Measurements from ENCODE around the gene PAX3. TPM values are rescaled to one million over a fixed set of nuclear protein-coding genes. Genes with fewer than 3 reads are reported as not detected.

Gene PAX3
- under 1 TPM in 1 of 4 donors, not detected in 3; 0.06 TPM for polyA plus RNA-seq
- long read RNA-seq, donor 1: 0 reads
- long read RNA-seq, donor 2: 0 reads
- long read RNA-seq, donor 3: 0 reads
- long read RNA-seq, donor 4: 0 reads
- long read RNA-seq, donor 5: 0 reads
- long read RNA-seq, donor 6: 0 reads
- long read RNA-seq, donor 7: 0 reads
- long read RNA-seq, donor 8: 0 reads
- long read RNA-seq, donor 9: 0 reads
- long read RNA-seq, donor 10: 0 reads

DNA sequence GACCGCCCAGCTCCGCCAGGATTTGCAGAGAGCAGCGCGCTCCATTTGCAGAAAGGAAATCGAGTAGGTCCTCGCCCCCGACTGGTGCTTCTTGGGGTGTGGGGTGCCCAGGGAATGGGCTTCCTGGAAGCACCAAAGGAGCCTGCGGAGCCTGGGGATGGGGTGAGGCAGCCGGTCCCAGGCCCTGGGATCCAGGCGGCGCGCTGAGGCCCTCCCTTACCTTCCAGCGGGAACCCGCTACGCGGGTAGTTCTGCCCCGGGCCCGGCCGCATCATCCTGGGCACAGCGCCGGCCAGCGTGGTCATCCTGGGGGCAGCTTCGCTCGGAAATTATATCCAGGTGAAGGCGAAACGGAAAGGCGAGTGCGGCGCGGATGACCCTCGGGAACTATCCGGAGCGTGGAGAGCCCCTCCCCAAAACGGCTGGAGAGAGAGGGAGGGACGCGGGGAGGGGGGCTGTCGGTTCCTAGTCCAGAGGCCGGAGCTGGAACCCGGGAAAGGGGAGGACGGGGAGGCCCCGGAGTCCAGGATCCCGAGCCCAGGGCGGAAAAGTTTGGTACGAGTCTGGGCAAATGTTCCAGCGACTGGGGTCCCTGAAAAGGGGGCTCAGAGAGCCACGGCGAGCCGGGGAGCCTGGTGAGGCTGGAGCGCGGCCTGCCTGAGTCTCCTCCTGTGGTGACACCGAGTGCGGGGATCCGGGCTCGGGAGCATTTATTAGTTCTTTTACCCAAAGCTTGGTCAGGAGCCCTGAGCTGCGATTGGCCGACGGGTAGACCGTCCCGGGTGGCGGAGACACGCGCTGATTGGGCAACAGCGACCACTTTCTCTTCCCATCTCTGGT is at the start of gene PAX3:
PAX3 (minus strand) TSS at position 688 of the 840 bp plus-strand sequence; CDS start at position 305, 383 bp downstream.
- DNase-seq (no peak), FAIRE-seq (no peak)
- Histone ChIP-seq H3K27ac (ENCODE audit: low read depth in 1 of 3, low read length in 2 of 3) (no peak within 1 kb of the TSS), H3K9me3 (ENCODE audit: control insufficient read depth in 2 of 2, insufficient read depth in 1 of 2, low read depth in 1 of 2, low read length in 1 of 2) (peaks cover 0 to 27% of the 10 kb centered on the region in 2 donors), H3K27me3 (ENCODE audit: control insufficient read depth in 3 of 3, insufficient read depth in 3 of 3, low read length in 3 of 3) (peaks cover 2 to 99% (median 83%) of the 10 kb centered on the region in 3 donors), H3K36me3 (ENCODE audit: control insufficient read depth in 3 of 3, insufficient read depth in 2 of 3, low read depth in 1 of 3, low read length in 3 of 3) (no peaks in the 10 kb centered on the region), H3K4me3 (ENCODE audit: low read depth in 1 of 3, low read length in 3 of 3) (no peak within 1 kb of the TSS), H3K4me1 (ENCODE audit: control insufficient read depth in 3 of 3, insufficient read depth in 2 of 3, low read depth in 1 of 3, low read length in 2 of 3) (peaks cover 0 to 6% (median 0%) of the 10 kb centered on the region in 3 donors)
- whole genome bisulfite sequencing, 3 donors: 4 to 10% (median 5%) methylated on average over 58 to 63 of the region's 63 CpGs

DNA sequence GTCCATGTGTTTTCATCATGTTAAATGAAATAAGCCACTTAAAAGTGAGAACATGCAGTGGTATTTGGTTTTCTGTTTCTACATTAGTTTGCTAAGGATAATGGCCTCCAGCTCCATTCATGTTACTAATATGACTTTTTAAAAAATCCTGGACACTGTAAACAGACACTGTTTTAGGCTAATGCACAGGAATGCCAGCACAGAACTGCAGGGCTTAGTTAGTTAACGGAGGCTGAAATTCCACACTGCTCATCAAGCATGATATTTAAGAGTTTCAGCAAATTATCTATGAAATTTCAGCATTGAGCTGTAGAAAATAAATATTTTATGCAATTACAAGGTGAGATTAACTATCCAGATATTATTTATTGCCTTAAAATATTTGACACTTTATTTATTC is 42.5 kb upstream of the PAX3 start:
- no peaks in the 10 kb centered on the region for H3K9me3 ChIP-seq (ENCODE audit: control insufficient read depth in 2 of 2, insufficient read depth in 1 of 2, low read depth in 1 of 2, low read length in 1 of 2)
- 89 to 95% (median 93%) methylated on average over 1 of the region's 1 CpG for WGBS, 3 donors
- FAIRE-seq: no peak
- H3K36me3 ChIP-seq (ENCODE audit: control insufficient read depth in 3 of 3, insufficient read depth in 2 of 3, low read depth in 1 of 3, low read length in 3 of 3): no peaks in the 10 kb centered on the region
- H3K27ac ChIP-seq (ENCODE audit: low read depth in 1 of 3, low read length in 2 of 3): no peak overlapping the region
- no peaks in the 10 kb centered on the region for H3K4me1 ChIP-seq (ENCODE audit: control insufficient read depth in 3 of 3, insufficient read depth in 2 of 3, low read depth in 1 of 3, low read length in 2 of 3)
- DNase-seq: no peak
- H3K27me3 ChIP-seq (ENCODE audit: control insufficient read depth in 3 of 3, insufficient read depth in 3 of 3, low read length in 3 of 3): no peaks in the 10 kb centered on the region
- H3K4me3 ChIP-seq (ENCODE audit: low read depth in 1 of 3, low read length in 3 of 3): no peak overlapping the region

DNA sequence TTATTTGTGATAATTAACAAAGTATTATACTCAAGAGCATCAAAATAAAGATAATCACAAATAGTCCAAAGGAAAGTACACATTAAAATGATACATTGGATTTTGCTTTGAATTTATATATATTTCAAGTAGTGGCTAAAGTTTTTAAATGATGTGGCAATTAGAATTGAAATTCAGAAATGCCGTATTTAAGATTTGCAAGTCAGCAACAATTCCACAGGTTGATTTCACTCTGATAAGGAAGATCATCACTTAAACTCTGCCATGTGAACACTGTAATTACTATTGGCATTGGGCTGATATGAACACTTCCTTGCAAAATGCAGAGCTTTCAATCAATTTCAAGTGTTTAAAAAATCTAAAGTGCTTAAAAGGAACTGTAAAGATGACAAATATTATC is 39.6 kb upstream of the PAX3 start:
- H3K27me3 ChIP-seq (ENCODE audit: control insufficient read depth in 3 of 3, insufficient read depth in 3 of 3, low read length in 3 of 3): peaks cover 0 to 3% (median 0%) of the 10 kb centered on the region in 3 donors
- H3K4me1 ChIP-seq (ENCODE audit: control insufficient read depth in 3 of 3, insufficient read depth in 2 of 3, low read depth in 1 of 3, low read length in 2 of 3): no peaks in the 10 kb centered on the region
- WGBS, 3 donors: 86 to 93% (median 87%) methylated on average over 1 of the region's 1 CpG
- H3K36me3 ChIP-seq (ENCODE audit: control insufficient read depth in 3 of 3, insufficient read depth in 2 of 3, low read depth in 1 of 3, low read length in 3 of 3): no peaks in the 10 kb centered on the region
- H3K27ac ChIP-seq (ENCODE audit: low read depth in 1 of 3, low read length in 2 of 3): no peak overlapping the region
- DNase-seq (no peak), FAIRE-seq (no peak)
- H3K4me3 ChIP-seq (ENCODE audit: low read depth in 1 of 3, low read length in 3 of 3): no peak overlapping the region
- peaks cover 0 to 6% of the 10 kb centered on the region in 2 donors for H3K9me3 ChIP-seq (ENCODE audit: control insufficient read depth in 2 of 2, insufficient read depth in 1 of 2, low read depth in 1 of 2, low read length in 1 of 2)

DNA sequence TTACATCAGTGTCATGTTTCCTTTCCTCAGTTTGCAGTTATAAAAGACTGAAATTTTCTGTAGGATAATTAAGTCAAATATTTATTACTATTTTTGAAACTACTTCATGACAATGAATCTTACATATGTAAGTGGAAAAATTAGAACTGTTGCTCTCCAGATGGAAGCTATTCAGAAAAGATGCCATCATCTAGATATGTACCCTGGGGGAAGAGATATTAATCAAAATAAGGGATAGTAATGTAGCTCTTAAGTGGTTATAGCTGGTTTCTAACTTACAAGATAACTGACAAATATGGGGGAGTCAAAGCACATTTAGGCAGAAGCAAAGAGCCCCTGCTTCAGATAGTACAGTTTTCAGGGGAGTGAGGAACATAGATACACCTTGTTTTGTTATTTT is 38.1 kb upstream of the PAX3 start:
- peaks cover 0 to 7% of the 10 kb centered on the region in 2 donors for H3K9me3 ChIP-seq (ENCODE audit: control insufficient read depth in 2 of 2, insufficient read depth in 1 of 2, low read depth in 1 of 2, low read length in 1 of 2)
- FAIRE-seq (no peak), DNase-seq (no peak)

DNA sequence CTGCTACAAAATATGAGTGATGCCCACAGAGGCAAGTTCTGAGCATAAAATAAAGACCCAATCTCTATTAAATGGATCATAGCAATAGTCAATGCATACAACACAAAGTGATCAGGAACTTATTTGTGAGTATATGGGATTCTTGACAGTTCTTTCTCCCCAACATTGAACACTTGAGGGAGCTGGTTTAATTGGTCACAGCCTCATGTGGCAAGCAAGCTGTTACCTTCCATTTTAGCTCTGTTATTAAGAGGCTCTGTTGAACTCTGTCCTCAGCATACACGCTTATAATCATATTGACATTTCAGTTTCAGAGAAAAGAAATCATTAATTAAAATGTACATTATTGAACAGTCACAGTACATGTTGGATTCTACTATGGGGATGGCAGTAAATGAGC is 37.6 kb upstream of the PAX3 start:
- no peak for FAIRE-seq
- H3K9me3 ChIP-seq (ENCODE audit: control insufficient read depth in 2 of 2, insufficient read depth in 1 of 2, low read depth in 1 of 2, low read length in 1 of 2): peaks cover 0 to 7% of the 10 kb centered on the region in 2 donors
- H3K27me3 ChIP-seq (ENCODE audit: control insufficient read depth in 3 of 3, insufficient read depth in 3 of 3, low read length in 3 of 3): peaks cover 0 to 3% (median 0%) of the 10 kb centered on the region in 3 donors
- no peak overlapping the region for H3K4me3 ChIP-seq (ENCODE audit: low read depth in 1 of 3, low read length in 3 of 3)
- peak in 1 of 2 donors; percentile 63 for DNase-seq
- no peaks in the 10 kb centered on the region for H3K4me1 ChIP-seq (ENCODE audit: control insufficient read depth in 3 of 3, insufficient read depth in 2 of 3, low read depth in 1 of 3, low read length in 2 of 3)
- H3K27ac ChIP-seq (ENCODE audit: low read depth in 1 of 3, low read length in 2 of 3): no peak overlapping the region
- no peaks in the 10 kb centered on the region for H3K36me3 ChIP-seq (ENCODE audit: control insufficient read depth in 3 of 3, insufficient read depth in 2 of 3, low read depth in 1 of 3, low read length in 3 of 3)
- 10 to 47% (median 21%) methylated on average over 1 of the region's 1 CpG for WGBS, 3 donors

More for the DNA sequence above, 38.1 kb upstream of the PAX3 start:
- Histone ChIP-seq H3K27ac (ENCODE audit: low read depth in 1 of 3, low read length in 2 of 3) (no peak overlapping the region), H3K4me1 (ENCODE audit: control insufficient read depth in 3 of 3, insufficient read depth in 2 of 3, low read depth in 1 of 3, low read length in 2 of 3) (no peaks in the 10 kb centered on the region), H3K36me3 (ENCODE audit: control insufficient read depth in 3 of 3, insufficient read depth in 2 of 3, low read depth in 1 of 3, low read length in 3 of 3) (no peaks in the 10 kb centered on the region), H3K4me3 (ENCODE audit: low read depth in 1 of 3, low read length in 3 of 3) (no peak overlapping the region), H3K27me3 (ENCODE audit: control insufficient read depth in 3 of 3, insufficient read depth in 3 of 3, low read length in 3 of 3) (peaks cover 0 to 3% (median 0%) of the 10 kb centered on the region in 3 donors)

DNA sequence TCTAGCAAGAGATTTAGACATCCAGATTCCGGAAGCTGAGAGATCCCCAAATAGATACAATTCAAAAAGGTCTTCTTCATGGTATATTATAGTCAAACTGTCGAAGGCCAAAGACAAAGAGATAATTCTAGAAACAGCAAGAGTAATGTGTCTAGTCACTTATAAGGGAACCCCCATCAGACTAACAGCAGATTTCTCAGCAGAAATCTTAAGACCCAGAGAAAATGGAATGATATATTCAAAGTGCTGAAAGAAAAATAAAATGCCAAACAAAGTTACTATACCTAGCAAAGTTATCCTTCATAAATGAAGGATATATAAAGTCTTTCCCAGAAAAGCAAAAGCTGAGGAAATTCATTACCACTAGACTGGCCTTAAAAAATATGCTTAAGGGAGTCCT is 36.1 kb upstream of the PAX3 start:
- Histone ChIP-seq H3K4me3 (ENCODE audit: low read depth in 1 of 3, low read length in 3 of 3) (no peak overlapping the region), H3K36me3 (ENCODE audit: control insufficient read depth in 3 of 3, insufficient read depth in 2 of 3, low read depth in 1 of 3, low read length in 3 of 3) (no peaks in the 10 kb centered on the region), H3K4me1 (ENCODE audit: control insufficient read depth in 3 of 3, insufficient read depth in 2 of 3, low read depth in 1 of 3, low read length in 2 of 3) (no peaks in the 10 kb centered on the region), H3K27ac (ENCODE audit: low read depth in 1 of 3, low read length in 2 of 3) (no peak overlapping the region), H3K27me3 (ENCODE audit: control insufficient read depth in 3 of 3, insufficient read depth in 3 of 3, low read length in 3 of 3) (peaks cover 0 to 3% (median 0%) of the 10 kb centered on the region in 3 donors), H3K9me3 (ENCODE audit: control insufficient read depth in 2 of 2, insufficient read depth in 1 of 2, low read depth in 1 of 2, low read length in 1 of 2) (peaks cover 0 to 7% of the 10 kb centered on the region in 2 donors)
- 89 to 90% (median 90%) methylated on average over 2 of the region's 2 CpGs for WGBS, 3 donors
- no peak for FAIRE-seq
- no peak for DNase-seq

DNA sequence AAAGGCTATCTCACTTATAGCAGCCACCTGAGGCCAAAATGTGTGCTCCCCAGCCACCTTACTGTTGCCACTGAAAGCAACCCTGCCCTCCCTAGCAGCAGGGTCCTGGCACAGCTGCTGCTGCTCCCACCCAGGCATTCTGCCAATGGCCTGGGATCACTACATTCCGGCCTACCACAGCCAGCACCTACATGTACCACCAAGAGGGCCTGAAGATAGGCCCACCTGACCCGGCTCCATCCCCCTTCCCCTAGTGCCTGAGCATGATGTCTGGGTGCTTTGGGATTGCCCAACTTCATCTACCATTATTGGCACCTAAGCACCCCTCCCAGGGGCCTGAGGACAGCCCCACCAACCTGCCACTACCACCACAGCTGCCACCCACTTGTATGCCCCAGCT is 34.6 kb upstream of the PAX3 start:
- FAIRE-seq (no peak), DNase-seq (no peak)
- no peak overlapping the region for H3K27ac ChIP-seq (ENCODE audit: low read depth in 1 of 3, low read length in 2 of 3)
- H3K27me3 ChIP-seq (ENCODE audit: control insufficient read depth in 3 of 3, insufficient read depth in 3 of 3, low read length in 3 of 3): peaks cover 0 to 3% (median 0%) of the 10 kb centered on the region in 3 donors
- H3K9me3 ChIP-seq (ENCODE audit: control insufficient read depth in 2 of 2, insufficient read depth in 1 of 2, low read depth in 1 of 2, low read length in 1 of 2): peaks cover 0 to 11% of the 10 kb centered on the region in 2 donors
- WGBS, 3 donors: 82 to 91% (median 89%) methylated on average over 2 of the region's 2 CpGs
- no peaks in the 10 kb centered on the region for H3K4me1 ChIP-seq (ENCODE audit: control insufficient read depth in 3 of 3, insufficient read depth in 2 of 3, low read depth in 1 of 3, low read length in 2 of 3)
- no peaks in the 10 kb centered on the region for H3K36me3 ChIP-seq (ENCODE audit: control insufficient read depth in 3 of 3, insufficient read depth in 2 of 3, low read depth in 1 of 3, low read length in 3 of 3)
- no peak overlapping the region for H3K4me3 ChIP-seq (ENCODE audit: low read depth in 1 of 3, low read length in 3 of 3)

DNA sequence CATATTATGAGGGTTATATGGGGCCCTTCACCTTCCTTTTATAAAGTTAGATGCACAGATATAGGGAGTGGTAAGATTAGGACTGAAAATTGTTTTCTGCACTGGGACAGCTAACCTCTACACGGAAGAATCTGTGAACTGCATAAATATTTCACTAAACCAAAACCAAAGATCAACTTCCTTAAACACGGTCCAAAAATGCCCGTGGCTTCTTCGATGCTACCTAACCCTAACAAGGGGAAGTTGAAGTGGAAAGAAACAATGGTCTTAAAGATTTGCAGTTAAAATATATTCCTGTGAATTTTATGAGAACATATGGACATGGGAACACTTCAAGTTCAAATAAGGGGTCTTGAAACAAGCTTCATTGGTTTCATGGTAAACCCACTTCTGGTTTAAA is 33.3 kb upstream of the PAX3 start:
- no peaks in the 10 kb centered on the region for H3K4me1 ChIP-seq (ENCODE audit: control insufficient read depth in 3 of 3, insufficient read depth in 2 of 3, low read depth in 1 of 3, low read length in 2 of 3)
- H3K27ac ChIP-seq (ENCODE audit: low read depth in 1 of 3, low read length in 2 of 3): no peak overlapping the region
- H3K9me3 ChIP-seq (ENCODE audit: control insufficient read depth in 2 of 2, insufficient read depth in 1 of 2, low read depth in 1 of 2, low read length in 1 of 2): peaks cover 0 to 11% of the 10 kb centered on the region in 2 donors
- H3K36me3 ChIP-seq (ENCODE audit: control insufficient read depth in 3 of 3, insufficient read depth in 2 of 3, low read depth in 1 of 3, low read length in 3 of 3): no peaks in the 10 kb centered on the region
- FAIRE-seq: no peak
- DNase-seq: no peak
- peaks cover 0 to 3% (median 0%) of the 10 kb centered on the region in 3 donors for H3K27me3 ChIP-seq (ENCODE audit: control insufficient read depth in 3 of 3, insufficient read depth in 3 of 3, low read length in 3 of 3)
- H3K4me3 ChIP-seq (ENCODE audit: low read depth in 1 of 3, low read length in 3 of 3): no peak overlapping the region
- 61 to 67% (median 61%) methylated on average over 4 of the region's 4 CpGs for WGBS, 3 donors
